GM12873 (cell line): ENCODE measurements around the gene OTC.

Experiments used
- CTCF ChIP-seq: IDR thresholded peaks from 2 replicates; pipeline ENCODE4 v1.5.1; 2012; ENCODE audit warnings: low read depth, mild to moderate bottlenecking, moderate library complexity, low read length, control low read depth; ENCODE audit not compliant: insufficient read depth; ENCODE audit errors: missing control alignments

Gene OTC

GRCh38 chrX:38462257-38462656 is 109.9 kb downstream of the OTC start:
- no peak for TF ChIP-seq CTCF

- no peak for TF ChIP-seq CTCF
These were observed 113.3 kb downstream of the OTC start for GRCh38 chrX:38465686-38466085.

GRCh38 chrX:38468563-38469157 is 116.3 kb downstream of the OTC start:
- TF ChIP-seq CTCF, result no peak
